Thyroid gland (tissue), 4 donors: ENCODE results near the gene MTHFD1L. TPM values are rescaled to one million over a fixed set of nuclear protein-coding genes. Genes with fewer than 3 reads are reported as not detected.

ENCODE experiments used
- DNase-seq, 2 donors: peaks; one replicate each; pipeline ENCODE4 v3.0.0-alpha.2; 2019
- H3K27ac ChIP-seq, 3 donors: fragments of 200-600 bp; sonication (generic); 1 replicate in 2 of 3; 2 replicates in 1 of 3; pipeline ENCODE4 v1.5.1; 2016 to 2019; ENCODE audit warnings: mild to moderate bottlenecking in 1 of 3, moderate library complexity in 1 of 3
- H3K27me3 ChIP-seq: fragments of 200-600 bp; sonication (generic); one replicate; pipeline ENCODE4 v1.5.1; 2019
- H3K36me3 ChIP-seq, 2 donors: fragments of 200-600 bp; sonication (generic); one replicate each; pipeline ENCODE4 v1.5.1; 2016 to 2019
- H3K4me1 ChIP-seq, 2 donors: fragments of 200-600 bp; sonication (generic); one replicate each; pipeline ENCODE4 v1.5.1; 2017 to 2019
- H3K4me3 ChIP-seq, 3 donors: fragments of 200-600 bp; sonication (generic); replicated peaks in 1 of 3; 1 replicate in 2 of 3; 2 replicates in 1 of 3; pipeline ENCODE4 v1.5.1; 2016; ENCODE audit warnings: mild to moderate bottlenecking in 1 of 3
- H3K9me3 ChIP-seq: fragments of 200-600 bp; sonication (generic); one replicate; pipeline ENCODE4 v1.5.1; 2017
- CTCF ChIP-seq, 6 experiments: fragments of 200-600 bp in 3 of 6; fragments of 450-650 bp in 3 of 6; sonication (generic) in 3 of 6; IDR thresholded peaks; one replicate each; pipeline ENCODE4 v1.5.1; 2016 to 2019; ENCODE audit warnings: antibody characterized with exemption in 6 of 6, mild to moderate bottlenecking in 2 of 6, inconsistent platforms in 1 of 6, moderate library complexity in 1 of 6
- POLR2A ChIP-seq, 2 donors: fragments of 450-650 bp; IDR thresholded peaks; one replicate each; pipeline ENCODE4 v1.6.1; 2017; ENCODE audit warnings: antibody characterized with exemption in 2 of 2, mild to moderate bottlenecking in 2 of 2, moderate library complexity in 1 of 2
- WGBS, 2 donors: methylation state at CpG; one replicate each; pipeline ENCODE4 v1.1.5; 2017; 5-methylcytosine and 5-hydroxymethylcytosine counted together
- intact Hi-C: fragments of 100-400 bp; cut with DNase I; formaldehyde crosslinking; loops from one replicate; pipeline ENCODE4 v1.15.1; 2023
- total RNA-seq, 4 donors: library from RNA; depleted of rRNA; stranded (reverse); fragments of >200 nt; gene quantifications; one replicate each; pipeline ENCODE4 v1.2.3, GENCODE V29; 2016

The MTHFD1L gene
- total RNA-seq, 4 donors from 2014 or later = 8.7 to 14.6 (median 11.0) TPM

- Histone ChIP-seq H3K4me1 (peaks cover 11 to 13% of the 10 kb centered on the region in 2 donors), H3K9me3 (no peaks in the 10 kb centered on the region), H3K4me3 (no peak overlapping the region), H3K27me3 (no peaks in the 10 kb centered on the region), H3K27ac (no peak overlapping the region), H3K36me3 (no peaks in the 10 kb centered on the region)
- no peak for TF ChIP-seq CTCF (IDR thresholded peaks at IDR 0.05)
- no peak for TF ChIP-seq POLR2A (IDR thresholded peaks at IDR 0.05)
- 65 to 74% methylated on average over 4 of the region's 4 CpGs for WGBS, 2 donors
- intact Hi-C loops = no loop called here
- peak in 1 of 2 donors; percentile 19 for DNase-seq
These were observed 277.8 kb downstream of the MTHFD1L start for GRCh38 chr6:151143337-151143736.

- no peak for DNase-seq
- H3K9me3 ChIP-seq = no peaks in the 10 kb centered on the region
- H3K27me3 ChIP-seq = no peaks in the 10 kb centered on the region
- TF ChIP-seq CTCF (IDR thresholded peaks at IDR 0.05) (no peak), POLR2A (IDR thresholded peaks at IDR 0.05) (no peak)
- H3K36me3 ChIP-seq = no peaks in the 10 kb centered on the region
- 69 to 83% methylated on average over 6 of the region's 6 CpGs for WGBS, 2 donors
- no peak overlapping the region for H3K4me3 ChIP-seq
- intact Hi-C loops = no loop called here
- H3K4me1 ChIP-seq = peaks cover 13 to 18% of the 10 kb centered on the region in 2 donors
- no peak overlapping the region for H3K27ac ChIP-seq
These were observed 278.3 kb downstream of the MTHFD1L start for GRCh38 chr6:151143806-151144205.

GRCh38 chr6:151147118-151147832 lies 281.8 kb downstream of the MTHFD1L start:
- no peak for DNase-seq
- H3K27me3 ChIP-seq = no peaks in the 10 kb centered on the region
- H3K27ac ChIP-seq = peak overlapping the region in 2 of 3 donors; percentile 26 to 33
- H3K4me3 ChIP-seq = no peak overlapping the region
- WGBS, 2 donors = 83 to 86% methylated on average over 14 of the region's 14 CpGs
- no peaks in the 10 kb centered on the region for H3K9me3 ChIP-seq
- intact Hi-C loops = no loop called here
- H3K36me3 ChIP-seq = no peaks in the 10 kb centered on the region
- no peak for TF ChIP-seq CTCF (IDR thresholded peaks at IDR 0.05)
- TF ChIP-seq POLR2A (IDR thresholded peaks at IDR 0.05) = no peak
- peaks cover 26 to 30% of the 10 kb centered on the region in 2 donors for H3K4me1 ChIP-seq

- Histone ChIP-seq H3K4me3 (no peak overlapping the region), H3K27me3 (no peaks in the 10 kb centered on the region), H3K27ac (peak overlapping the region in 2 of 3 donors; percentile 26 to 33), H3K4me1 (peaks cover 26 to 30% of the 10 kb centered on the region in 2 donors), H3K9me3 (no peaks in the 10 kb centered on the region), H3K36me3 (no peaks in the 10 kb centered on the region)
- DNase-seq = peak; percentile 34 to 57
- 44 to 71% methylated on average over 7 to 8 of the region's 8 CpGs for WGBS, 2 donors
- TF ChIP-seq CTCF (IDR thresholded peaks at IDR 0.05) (no peak), POLR2A (IDR thresholded peaks at IDR 0.05) (no peak)
- intact Hi-C loops = no loop called here
These were observed 282.6 kb downstream of the MTHFD1L start for GRCh38 chr6:151148111-151148510.

GRCh38 chr6:151149793-151150192 lies 284.3 kb downstream of the MTHFD1L start:
- H3K9me3 ChIP-seq = no peaks in the 10 kb centered on the region
- 49 to 61% methylated on average over 3 of the region's 3 CpGs for WGBS, 2 donors
- TF ChIP-seq POLR2A (IDR thresholded peaks at IDR 0.05) = no peak
- TF ChIP-seq CTCF (IDR thresholded peaks at IDR 0.05) = no peak
- peak; percentile 27 to 36 for DNase-seq
- H3K36me3 ChIP-seq = no peaks in the 10 kb centered on the region
- peak overlapping the region; percentile 42 to 69 (median 59) for H3K27ac ChIP-seq
- H3K4me3 ChIP-seq = no peak overlapping the region
- no peaks in the 10 kb centered on the region for H3K27me3 ChIP-seq
- intact Hi-C loops = no loop called here
- H3K4me1 ChIP-seq = peaks cover 34 to 35% of the 10 kb centered on the region in 2 donors
